ENCODE measurements around the gene VPS29.
"Not testable (repeated sequence)": the region's sequence is repeated elsewhere in the genome, so short reads cannot be mapped to it uniquely, and the experiment has no call there.

Gene VPS29

GRCh38 chr12:110501399-110501751, 536 bp downstream of the VPS29 start:
- H3K9me3 Mint-ChIP-seq (ENCODE audit: low read depth), result no peaks in the 10 kb centered on the region
- H3K27me3 Mint-ChIP-seq, result no peaks in the 10 kb centered on the region

GRCh38 chr12:110498984-110499706, 2.8 kb downstream of the VPS29 start:
- Mint-ChIP-seq H3K4me3 (peak overlapping the region; percentile 69), H3K27me3 (no peaks in the 10 kb centered on the region), H3K4me1 (ENCODE audit: low read depth) (peaks cover 35% of the 10 kb centered on the region), H3K9me3 (ENCODE audit: low read depth) (no peaks in the 10 kb centered on the region), H3K36me3 (peaks cover 7% of the 10 kb centered on the region), H3K27ac (peak overlapping the region; percentile 51)

More at GRCh38 chr12:110501399-110501751, 536 bp downstream of the VPS29 start:
- Mint-ChIP-seq H3K4me3 (peak overlapping the region; percentile 94), H3K36me3 (peaks cover 7% of the 10 kb centered on the region), H3K4me1 (ENCODE audit: low read depth) (peaks cover 35% of the 10 kb centered on the region), H3K27ac (peak overlapping the region; percentile 94)

- no peaks in the 10 kb centered on the region for H3K27me3 Mint-ChIP-seq
- H3K36me3 Mint-ChIP-seq, result no peaks in the 10 kb centered on the region
- H3K4me1 Mint-ChIP-seq (ENCODE audit: low read depth), result peaks cover 11% of the 10 kb centered on the region
- no peak overlapping the region for H3K27ac Mint-ChIP-seq
- no peak overlapping the region for H3K4me3 Mint-ChIP-seq
- no peaks in the 10 kb centered on the region for H3K9me3 Mint-ChIP-seq (ENCODE audit: low read depth)
These were observed 26.5 kb downstream of the VPS29 start for GRCh38 chr12:110475426-110475825.

- H3K4me1 Mint-ChIP-seq (ENCODE audit: low read depth), result peaks cover 42% of the 10 kb centered on the region
- peaks cover 3% of the 10 kb centered on the region for H3K36me3 Mint-ChIP-seq
- no peaks in the 10 kb centered on the region for H3K9me3 Mint-ChIP-seq (ENCODE audit: low read depth)
- H3K27ac Mint-ChIP-seq, result peak within 1 kb of the TSS; percentile 99
- H3K27me3 Mint-ChIP-seq, result no peaks in the 10 kb centered on the region
- H3K4me3 Mint-ChIP-seq, result peak within 1 kb of the TSS; percentile 100
These were observed 33.5 kb downstream of the VPS29 start, which contains the start of the genes FAM216A and GPN3 for GRCh38 chr12:110468214-110469048. TSS of gene FAM216A (plus strand) at chr12:110468845. CDS start at chr12:110468876, 31 bp downstream. TSS of gene GPN3 (minus strand) at chr12:110468257. CDS start at chr12:110468203, 54 bp downstream.

- H3K4me3 Mint-ChIP-seq, result peak overlapping the region; percentile 100
- no peaks in the 10 kb centered on the region for H3K9me3 Mint-ChIP-seq (ENCODE audit: low read depth)
- peaks cover 42% of the 10 kb centered on the region for H3K4me1 Mint-ChIP-seq (ENCODE audit: low read depth)
These were observed 34.1 kb downstream of the VPS29 start for GRCh38 chr12:110467847-110468213.

GRCh38 chr12:110466791-110467190, 35.1 kb downstream of the VPS29 start:
- Mint-ChIP-seq H3K4me1 (ENCODE audit: low read depth) (peaks cover 46% of the 10 kb centered on the region), H3K36me3 (peaks cover 6% of the 10 kb centered on the region), H3K27me3 (no peaks in the 10 kb centered on the region), H3K4me3 (peak overlapping the region; percentile 100), H3K9me3 (ENCODE audit: low read depth) (no peaks in the 10 kb centered on the region), H3K27ac (no peak overlapping the region)

More at GRCh38 chr12:110467847-110468213, 34.1 kb downstream of the VPS29 start:
- Mint-ChIP-seq H3K27ac (peak overlapping the region; percentile 99), H3K36me3 (peaks cover 3% of the 10 kb centered on the region), H3K27me3 (no peaks in the 10 kb centered on the region)

- peak overlapping the region; percentile 42 for H3K4me3 Mint-ChIP-seq
- H3K4me1 Mint-ChIP-seq (ENCODE audit: low read depth), result peaks cover 44% of the 10 kb centered on the region
- H3K27me3 Mint-ChIP-seq; H3K27ac Mint-ChIP-seq; H3K36me3 Mint-ChIP-seq; H3K9me3 Mint-ChIP-seq (ENCODE audit: low read depth): not testable (repeated sequence)
These were observed 36.1 kb downstream of the VPS29 start for GRCh38 chr12:110465765-110466164.

GRCh38 chr12:110465024-110465423, 36.9 kb downstream of the VPS29 start:
- Mint-ChIP-seq H3K9me3 (ENCODE audit: low read depth) (no peaks in the 10 kb centered on the region), H3K27me3 (no peaks in the 10 kb centered on the region), H3K27ac (no peak overlapping the region), H3K4me3 (no peak overlapping the region), H3K36me3 (peaks cover 6% of the 10 kb centered on the region), H3K4me1 (ENCODE audit: low read depth) (peaks cover 38% of the 10 kb centered on the region)

GRCh38 chr12:110461189-110461588, 40.7 kb downstream of the VPS29 start:
- H3K4me3 Mint-ChIP-seq; H3K36me3 Mint-ChIP-seq; H3K27me3 Mint-ChIP-seq; H3K27ac Mint-ChIP-seq; H3K9me3 Mint-ChIP-seq (ENCODE audit: low read depth): not testable (repeated sequence)
- peaks cover 17% of the 10 kb centered on the region for H3K4me1 Mint-ChIP-seq (ENCODE audit: low read depth)

- Mint-ChIP-seq H3K27me3 (no peaks in the 10 kb centered on the region), H3K4me1 (ENCODE audit: low read depth) (peaks cover 6% of the 10 kb centered on the region), H3K36me3 (peaks cover 5% of the 10 kb centered on the region), H3K27ac (no peak overlapping the region), H3K4me3 (no peak overlapping the region), H3K9me3 (ENCODE audit: low read depth) (no peaks in the 10 kb centered on the region)
These were observed 43.2 kb downstream of the VPS29 start for GRCh38 chr12:110458756-110459155.

GRCh38 chr12:110453569-110454296, 48.2 kb downstream of the VPS29 start:
- H3K4me3 Mint-ChIP-seq, result no peak overlapping the region
- no peak overlapping the region for H3K27ac Mint-ChIP-seq
- H3K9me3 Mint-ChIP-seq (ENCODE audit: low read depth), result no peaks in the 10 kb centered on the region
- no peaks in the 10 kb centered on the region for H3K36me3 Mint-ChIP-seq
- H3K27me3 Mint-ChIP-seq, result no peaks in the 10 kb centered on the region
- peaks cover 14% of the 10 kb centered on the region for H3K4me1 Mint-ChIP-seq (ENCODE audit: low read depth)

GRCh38 chr12:110451263-110451662, 50.6 kb downstream of the VPS29 start:
- H3K4me3 Mint-ChIP-seq, result peak overlapping the region; percentile 86
- H3K9me3 Mint-ChIP-seq (ENCODE audit: low read depth), result no peaks in the 10 kb centered on the region
- no peaks in the 10 kb centered on the region for H3K36me3 Mint-ChIP-seq
- H3K27ac Mint-ChIP-seq, result peak overlapping the region; percentile 92
- no peaks in the 10 kb centered on the region for H3K27me3 Mint-ChIP-seq
- peaks cover 33% of the 10 kb centered on the region for H3K4me1 Mint-ChIP-seq (ENCODE audit: low read depth)

GRCh38 chr12:110449799-110450497, 52.0 kb downstream of the VPS29 start, which contains the start of gene ARPC3:
TSS of gene ARPC3 (minus strand) at chr12:110450337. CDS start at chr12:110450260, 77 bp downstream.
- no peaks in the 10 kb centered on the region for H3K27me3 Mint-ChIP-seq
- no peaks in the 10 kb centered on the region for H3K36me3 Mint-ChIP-seq
- H3K9me3 Mint-ChIP-seq (ENCODE audit: low read depth), result no peaks in the 10 kb centered on the region
- H3K4me3 Mint-ChIP-seq, result peak within 1 kb of the TSS; percentile 99
- H3K4me1 Mint-ChIP-seq (ENCODE audit: low read depth), result peaks cover 38% of the 10 kb centered on the region
- peak within 1 kb of the TSS; percentile 99 for H3K27ac Mint-ChIP-seq

- Mint-ChIP-seq H3K4me3 (no peak overlapping the region), H3K27me3 (no peaks in the 10 kb centered on the region), H3K36me3 (peaks cover 4% of the 10 kb centered on the region), H3K9me3 (ENCODE audit: low read depth) (no peaks in the 10 kb centered on the region), H3K27ac (peak overlapping the region; percentile 86), H3K4me1 (ENCODE audit: low read depth) (peaks cover 34% of the 10 kb centered on the region)
These were observed 57.5 kb downstream of the VPS29 start for GRCh38 chr12:110444455-110444854.
